HUES6 (cell line): ENCODE measurements around the gene WASHC4.
"Not testable (repeated sequence)": the region's sequence is repeated elsewhere in the genome, so short reads cannot be mapped to it uniquely, and the experiment has no call there.

Experiments used
- H3K27ac ChIP-seq: 2 replicates; pipeline ENCODE4 v1.7.0; 2013; ENCODE audit warnings: low read depth, mild to moderate bottlenecking, low read length, inconsistent platforms
- H3K27me3 ChIP-seq: 2 replicates; pipeline ENCODE4 v1.6.1; 2013; ENCODE audit warnings: low read length; ENCODE audit not compliant: control insufficient read depth, insufficient read depth
- H3K36me3 ChIP-seq: 2 replicates; pipeline ENCODE4 v1.6.1; 2013; ENCODE audit warnings: low read length; ENCODE audit not compliant: control insufficient read depth, insufficient read depth
- H3K4me1 ChIP-seq: 2 replicates; pipeline ENCODE4 v1.6.1; 2013; ENCODE audit warnings: low read length; ENCODE audit not compliant: control insufficient read depth, insufficient read depth
- H3K4me3 ChIP-seq: 2 replicates; pipeline ENCODE4 v1.5.1; 2013; ENCODE audit warnings: low read depth, low read length
- H3K9ac ChIP-seq: one replicate; pipeline ENCODE4 v1.6.1; 2013; ENCODE audit warnings: mild to moderate bottlenecking, low read length
- H3K9me3 ChIP-seq: 2 replicates; pipeline ENCODE4 v1.6.1; 2013; ENCODE audit warnings: low read depth, low read length; ENCODE audit not compliant: control insufficient read depth, insufficient read depth

The WASHC4 gene

DNA sequence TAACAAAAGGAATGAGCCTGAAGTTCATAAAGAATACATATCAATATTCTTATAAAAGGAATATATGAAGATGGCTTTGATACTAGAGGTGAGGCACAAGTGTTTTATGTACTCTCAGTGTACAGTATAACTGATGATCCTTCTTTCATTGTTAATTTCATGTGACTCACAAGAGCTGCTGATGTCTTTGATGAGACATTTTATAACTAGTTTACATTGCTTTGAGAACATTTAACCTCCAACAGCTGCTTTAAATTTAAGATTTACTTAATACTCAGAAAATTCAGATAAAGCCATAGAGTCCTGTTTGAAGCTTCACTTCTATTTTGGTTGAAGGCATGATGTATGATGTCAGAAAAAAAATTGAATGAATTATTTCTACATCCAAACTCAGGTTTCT is 59.8 kb downstream of the WASHC4 start:
- no peak overlapping the region for H3K4me3 ChIP-seq
- peaks cover 91% of the 10 kb centered on the region for H3K36me3 ChIP-seq
- no peaks in the 10 kb centered on the region for H3K4me1 ChIP-seq
- no peak overlapping the region for H3K27ac ChIP-seq
- H3K27me3 ChIP-seq = no peaks in the 10 kb centered on the region
- no peak overlapping the region for H3K9ac ChIP-seq
- no peaks in the 10 kb centered on the region for H3K9me3 ChIP-seq

GRCh38 chr12:105168006-105168405 is 60.5 kb downstream of the WASHC4 start:
- no peak overlapping the region for H3K4me3 ChIP-seq
- no peaks in the 10 kb centered on the region for H3K4me1 ChIP-seq
- H3K9ac ChIP-seq = no peak overlapping the region
- H3K9me3 ChIP-seq = no peaks in the 10 kb centered on the region
- H3K27ac ChIP-seq = no peak overlapping the region
- no peaks in the 10 kb centered on the region for H3K27me3 ChIP-seq
- peaks cover 90% of the 10 kb centered on the region for H3K36me3 ChIP-seq

GRCh38 chr12:105170139-105170538 is 62.6 kb downstream of the WASHC4 start:
- H3K27me3 ChIP-seq = no peaks in the 10 kb centered on the region
- no peak overlapping the region for H3K27ac ChIP-seq
- no peak overlapping the region for H3K4me3 ChIP-seq
- H3K36me3 ChIP-seq = peaks cover 85% of the 10 kb centered on the region
- no peaks in the 10 kb centered on the region for H3K4me1 ChIP-seq
- no peak overlapping the region for H3K9ac ChIP-seq
- no peaks in the 10 kb centered on the region for H3K9me3 ChIP-seq

- Histone ChIP-seq H3K36me3 (peaks cover 84% of the 10 kb centered on the region), H3K4me3 (no peak overlapping the region), H3K9me3 (no peaks in the 10 kb centered on the region), H3K4me1 (no peaks in the 10 kb centered on the region), H3K27ac (no peak overlapping the region), H3K9ac (no peak overlapping the region), H3K27me3 (no peaks in the 10 kb centered on the region)
Observed at GRCh38 chr12:105171691-105172436, 64.3 kb downstream of the WASHC4 start.

DNA sequence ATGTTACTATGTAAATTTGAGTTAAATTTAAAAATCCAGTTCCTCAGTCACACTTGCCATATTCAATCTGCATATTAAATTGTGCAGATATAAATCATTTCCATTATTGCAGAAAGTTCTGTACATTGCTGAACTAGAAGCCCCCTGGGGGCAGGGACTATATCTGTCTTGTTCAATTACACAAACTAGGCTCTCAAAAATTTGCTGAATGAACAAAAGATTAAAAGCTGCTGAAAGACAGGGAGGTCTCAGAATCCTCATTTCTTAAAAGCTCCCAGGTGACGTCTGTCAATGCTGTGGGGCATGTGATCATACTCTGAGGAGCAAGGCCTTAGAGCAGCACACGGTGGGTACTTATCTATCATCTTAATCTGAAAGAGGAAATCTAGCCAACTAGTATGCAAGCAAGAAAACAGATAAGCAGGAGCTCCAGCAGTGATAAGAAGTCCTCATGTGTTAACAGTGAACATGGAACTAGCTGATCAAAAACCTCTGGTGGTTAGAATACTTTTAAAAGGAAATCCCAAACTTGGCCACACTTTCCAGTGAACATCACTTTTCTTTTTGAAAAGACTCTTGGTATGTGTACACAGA is 68.0 kb downstream of the WASHC4 start:
- Histone ChIP-seq H3K9me3 (no peaks in the 10 kb centered on the region), H3K27me3 (no peaks in the 10 kb centered on the region), H3K27ac (no peak overlapping the region), H3K4me1 (no peaks in the 10 kb centered on the region), H3K4me3 (no peak overlapping the region), H3K36me3 (peaks cover 67% of the 10 kb centered on the region), H3K9ac (no peak overlapping the region)

DNA sequence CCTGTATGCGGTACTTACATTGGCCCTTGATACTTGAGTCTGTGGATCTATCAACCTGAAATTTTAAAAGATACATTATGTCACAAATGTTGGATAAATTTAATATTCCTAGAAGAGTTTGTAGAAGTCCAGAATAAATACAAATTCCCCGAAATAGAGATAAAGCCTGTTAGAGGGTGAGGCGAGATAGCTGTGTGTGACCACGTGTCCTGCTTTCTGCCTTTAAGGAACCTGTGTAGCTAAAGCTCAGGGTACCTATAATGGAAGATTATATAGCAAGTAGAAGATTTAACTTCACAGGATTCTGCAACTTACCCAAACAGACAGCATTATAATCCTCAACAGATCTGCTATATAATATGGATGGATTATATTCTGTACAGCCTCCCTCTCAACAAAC is 69.7 kb downstream of the WASHC4 start:
- Histone ChIP-seq H3K9me3 (no peaks in the 10 kb centered on the region), H3K27me3 (no peaks in the 10 kb centered on the region), H3K27ac (no peak overlapping the region), H3K4me3 (no peak overlapping the region), H3K9ac (no peak overlapping the region), H3K4me1 (no peaks in the 10 kb centered on the region), H3K36me3 (peaks cover 50% of the 10 kb centered on the region)

GRCh38 chr12:105179114-105179513 is 71.6 kb downstream of the WASHC4 start:
- not testable (repeated sequence) for H3K4me1 ChIP-seq, H3K27me3 ChIP-seq, H3K9ac ChIP-seq, H3K27ac ChIP-seq, H3K4me3 ChIP-seq, H3K9me3 ChIP-seq
- peaks cover 37% of the 10 kb centered on the region for H3K36me3 ChIP-seq

GRCh38 chr12:105183406-105183805 is 75.9 kb downstream of the WASHC4 start:
- H3K9ac ChIP-seq, H3K4me3 ChIP-seq, H3K4me1 ChIP-seq, H3K27me3 ChIP-seq, H3K9me3 ChIP-seq, H3K27ac ChIP-seq: not testable (repeated sequence)
- peaks cover 48% of the 10 kb centered on the region for H3K36me3 ChIP-seq

- not testable (repeated sequence) for H3K9me3 ChIP-seq, H3K4me1 ChIP-seq, H3K9ac ChIP-seq, H3K27ac ChIP-seq, H3K27me3 ChIP-seq, H3K4me3 ChIP-seq
- peaks cover 46% of the 10 kb centered on the region for H3K36me3 ChIP-seq
Observed at GRCh38 chr12:105183976-105184375, 76.4 kb downstream of the WASHC4 start.

GRCh38 chr12:105189293-105189692 is 81.8 kb downstream of the WASHC4 start:
- Histone ChIP-seq H3K4me3 (no peak overlapping the region), H3K27ac (no peak overlapping the region), H3K36me3 (peaks cover 83% of the 10 kb centered on the region), H3K9ac (no peak overlapping the region), H3K4me1 (no peaks in the 10 kb centered on the region), H3K27me3 (no peaks in the 10 kb centered on the region), H3K9me3 (no peaks in the 10 kb centered on the region)

- no peak overlapping the region for H3K4me3 ChIP-seq
- H3K27ac ChIP-seq = no peak overlapping the region
- no peak overlapping the region for H3K9ac ChIP-seq
- H3K27me3 ChIP-seq = no peaks in the 10 kb centered on the region
- H3K9me3 ChIP-seq = no peaks in the 10 kb centered on the region
- H3K4me1 ChIP-seq = no peaks in the 10 kb centered on the region
- peaks cover 81% of the 10 kb centered on the region for H3K36me3 ChIP-seq
Observed at GRCh38 chr12:105190530-105190929, 83.0 kb downstream of the WASHC4 start.
